K562 (cell line): Measurements from ENCODE around the gene EIF4E1B. TPM values are rescaled to one million over a fixed set of nuclear protein-coding genes. Genes with fewer than 3 reads are reported as not detected.

Experiments
- ATAC-seq: fragments of 200-7000 bp; cut with Tn5 transposase; 3 replicates; pipeline ENCODE4 v1.9.1; 2020; ENCODE audit warnings: moderate library complexity
- BruUV-seq: library from RNA; stranded (reverse); fragments of 400-500 nt; replicated peaks from 2 replicates; lab custom pipeline; 2021; lab: Mats Ljungman, UMichigan
- CTCF ChIA-PET: fragments of 300-600 bp; formaldehyde crosslinking; extraction: SDS; loops from one replicate; lab custom pipeline; 2021; ENCODE audit warnings: low intra/inter-chr PET ratio; lab: Yijun Ruan, JAX
- POLR2A ChIA-PET: fragments of 300-600, 350-650 bp; sonication (Branson Sonifier 250); formaldehyde crosslinking; extraction: SDS; loops from one replicate; lab custom pipeline; 2021; ENCODE audit warnings: antibody characterized with exemption, inconsistent platforms; lab: Yijun Ruan, JAX
- DNase-seq, 4 experiments: peaks; one replicate each; pipeline versions ENCODE4 v3.0.0 to v3.0.0-alpha.2; 2011 to 2018; ENCODE audit warnings: low spot score in 3 of 4, mixed read lengths in 3 of 4; ENCODE audit errors: extremely low read depth in 1 of 4
- FAIRE-seq: peaks from 2 replicates; lab custom pipeline; 2011; peaks lifted over from hg19 to GRCh38; lab: Jason Lieb, UNC
- H2AFZ ChIP-seq: 2 replicates; pipeline ENCODE4 v1.6.0; 2011; ENCODE audit warnings: low read depth, low read length, control low read depth, inconsistent platforms
- H3K27ac ChIP-seq: fragments of 200-600 bp; 3 replicates; pipeline ENCODE4 v1.8.0; 2011; ENCODE audit warnings: low read depth, mild to moderate bottlenecking, control low read depth, inconsistent platforms, low read length, moderate library complexity, mixed read lengths; ENCODE audit errors: extremely low read depth
- H3K27me3 ChIP-seq, 2 experiments: fragments of 300-600 bp in 1 of 2; 2 replicates in 1 of 2; 3 replicates in 1 of 2; pipeline versions ENCODE4 v1.6.0 to v1.8.0; 2011; ENCODE audit warnings: inconsistent platforms in 2 of 2, low read length in 2 of 2, mild to moderate bottlenecking in 1 of 2, mixed read lengths in 1 of 2, moderate library complexity in 1 of 2; ENCODE audit not compliant: control insufficient read depth in 2 of 2, insufficient read depth in 2 of 2
- H3K36me3 ChIP-seq: fragments of 300-600 bp; 3 replicates; pipeline ENCODE4 v1.8.0; 2011; ENCODE audit warnings: mild to moderate bottlenecking, low read length, inconsistent platforms; ENCODE audit not compliant: control insufficient read depth, insufficient read depth
- H3K4me1 ChIP-seq, 2 experiments: fragments of 200-600 bp in 1 of 2; replicated peaks in 1 of 2; 2 replicates in 1 of 2; 3 replicates in 1 of 2; pipeline versions ENCODE4 v1.5.1 to v1.8.0; 2011; ENCODE audit warnings: inconsistent platforms in 2 of 2, low read length in 2 of 2, mild to moderate bottlenecking in 1 of 2, mixed read lengths in 1 of 2, moderate library complexity in 1 of 2; ENCODE audit not compliant: control insufficient read depth in 2 of 2, insufficient read depth in 2 of 2
- H3K4me2 ChIP-seq: 2 replicates; pipeline ENCODE4 v1.6.1; 2011; ENCODE audit warnings: low read length, control low read depth, inconsistent platforms, mixed read lengths; ENCODE audit not compliant: insufficient read depth
- H3K4me3 ChIP-seq: fragments of 200-600 bp; sonication (generic), shearing (Covaris generic); 2 replicates; pipeline ENCODE4 v1.5.1; 2016; ENCODE audit warnings: control low read depth, inconsistent platforms
- H3K79me2 ChIP-seq: fragments of 200-600 bp; 3 replicates; pipeline ENCODE4 v1.8.0; 2011; ENCODE audit warnings: low read length, inconsistent platforms; ENCODE audit not compliant: control insufficient read depth, insufficient read depth
- H3K9ac ChIP-seq, 2 experiments: 2 replicates each; pipeline versions ENCODE4 v1.6.0 to v1.6.1; 2011; ENCODE audit warnings: low read depth in 2 of 2, low read length in 2 of 2, control low read depth in 1 of 2, inconsistent platforms in 1 of 2, mild to moderate bottlenecking in 1 of 2, mixed read lengths in 1 of 2; ENCODE audit not compliant: insufficient read depth in 1 of 2
- H3K9me1 ChIP-seq: one replicate; pipeline ENCODE4 v1.6.0; 2011; ENCODE audit warnings: inconsistent platforms, mild to moderate bottlenecking, low read length, moderate library complexity; ENCODE audit not compliant: control insufficient read depth, insufficient read depth
- H3K9me3 ChIP-seq: replicated peaks from 2 replicates; pipeline ENCODE4 v1.5.1; 2011; ENCODE audit warnings: low read depth, low read length, inconsistent platforms; ENCODE audit not compliant: control insufficient read depth, insufficient read depth
- H4K20me1 ChIP-seq: replicated peaks from 2 replicates; pipeline ENCODE4 v1.6.1; 2011; ENCODE audit warnings: low read length, inconsistent platforms, mixed read lengths; ENCODE audit not compliant: control insufficient read depth, insufficient read depth
- AFF1 ChIP-seq, 2 experiments: fragments of 450-650 bp; IDR thresholded peaks; 2 replicates each; pipeline ENCODE4 v1.6.1; 2018; ENCODE audit warnings: mild to moderate bottlenecking in 2 of 2, low read depth in 1 of 2; ENCODE audit not compliant: partially characterized antibody in 2 of 2
- ARID1B ChIP-seq: fragments of 450-650 bp; IDR thresholded peaks from 2 replicates; pipeline ENCODE4 v1.6.1; 2016; ENCODE audit warnings: antibody characterized with exemption, mild to moderate bottlenecking, inconsistent platforms
- ATF1 ChIP-seq, 2 experiments: fragments of 450-650 bp in 1 of 2; IDR thresholded peaks; 2 replicates each; pipeline ENCODE4 v1.6.1; 2016; ENCODE audit warnings: missing compliant biosample characterization in 1 of 2, missing genetic modification characterization in 1 of 2
- BRD4 ChIP-seq: fragments of 200-600 bp; sonication (generic); IDR thresholded peaks from 2 replicates; pipeline ENCODE4 v1.6.1; 2017; ENCODE audit warnings: inconsistent platforms
- DLX4 ChIP-seq: fragments of 250-450 bp; sonication (Bioruptor Pico); IDR thresholded peaks from 2 replicates; pipeline ENCODE4 v1.6.1; 2021; ENCODE audit warnings: mild to moderate bottlenecking
- ELF1 ChIP-seq: fragments of 200-800 bp; sonication (Bioruptor generic); IDR thresholded peaks from 2 replicates; pipeline ENCODE4 v1.6.1; 2016; ENCODE audit warnings: missing genetic modification characterization, missing compliant biosample characterization
- HEY1 ChIP-seq: fragments of 250-450 bp; sonication (Bioruptor Pico); IDR thresholded peaks from 2 replicates; pipeline ENCODE4 v1.5.0; 2020; ENCODE audit warnings: mild to moderate bottlenecking, moderate library complexity, borderline replicate concordance
- HNRNPL ChIP-seq: fragments of 200-400 bp; formaldehyde crosslinking; IDR thresholded peaks from 2 replicates; pipeline ENCODE4 v1.6.1; 2017; ENCODE audit warnings: low read depth, mild to moderate bottlenecking, low read length
- KDM2B ChIP-seq: fragments of 250-450 bp; sonication (Bioruptor Pico); IDR thresholded peaks from 2 replicates; pipeline ENCODE4 v1.8.0; 2021; ENCODE audit warnings: mild to moderate bottlenecking, moderate library complexity
- MAZ ChIP-seq, 2 experiments: fragments of 450-650 bp in 1 of 2; sonication (generic) in 1 of 2; formaldehyde crosslinking; IDR thresholded peaks in 1 of 2; conservative IDR thresholded peaks in 1 of 2; 2 replicates each; pipeline versions ENCODE4 v1.4.0 to v1.5.0; 2020; ENCODE audit warnings: mild to moderate bottlenecking in 1 of 2, missing genetic modification reagents in 1 of 2
- MNT ChIP-seq, 2 experiments: fragments of 450-650 bp; conservative IDR thresholded peaks; 2 replicates each; pipeline ENCODE4 v1.6.1; 2017; ENCODE audit warnings: mild to moderate bottlenecking in 2 of 2, moderate library complexity in 2 of 2
- RCOR1 ChIP-seq, 2 experiments: IDR thresholded peaks; 2 replicates each; pipeline ENCODE4 v1.6.1; 2012; ENCODE audit warnings: low read depth in 2 of 2, low read length in 2 of 2, borderline replicate concordance in 1 of 2, improper control_type of control experiment in 1 of 2
- SIX5 ChIP-seq, 2 experiments: IDR thresholded peaks; 2 replicates each; pipeline ENCODE4 v1.6.1; 2011; ENCODE audit warnings: low read length in 2 of 2, borderline replicate concordance in 1 of 2, low read depth in 1 of 2, mild to moderate bottlenecking in 1 of 2, moderate library complexity in 1 of 2; ENCODE audit not compliant: insufficient read depth in 1 of 2
- SRF ChIP-seq, 2 experiments: fragments of 250-450, 450-650 bp in 1 of 2; sonication (Bioruptor Pico) in 1 of 2; sonication (generic) in 1 of 2; formaldehyde crosslinking; IDR thresholded peaks; 2 replicates each; pipeline versions ENCODE4 v1.5.0 to v1.5.1; 2020 to 2022; ENCODE audit warnings: mild to moderate bottlenecking in 1 of 2, missing genetic modification reagents in 1 of 2
- STAT5A ChIP-seq: IDR thresholded peaks from 2 replicates; pipeline ENCODE4 v1.6.1; 2012; ENCODE audit warnings: low read length, inconsistent platforms, borderline replicate concordance
- WGBS: fragments of 100-300 bp; shearing (Covaris generic); methylation state at CpG from one replicate; pipeline ENCODE4 v1.1.6; 2016; ENCODE audit warnings: low coverage, mixed read lengths; ENCODE audit not compliant: insufficient coverage; ENCODE audit errors: missing lambda C conversion rate; 5-methylcytosine and 5-hydroxymethylcytosine counted together
- in situ Hi-C: fragments of 300-500 bp; cut with MboI; formaldehyde crosslinking; loops from 4 replicates; pipeline ENCODE4 v1.15.0; 2018; ENCODE audit warnings: inconsistent platforms, mixed read lengths
- intact Hi-C: fragments of 100-400 bp; cut with micrococcal nuclease; formaldehyde crosslinking; loops from 2 replicates; pipeline ENCODE4 v1.14.2; 2022
- polyA plus RNA-seq, 8 experiments: library from polyadenylated mRNA; depleted of rRNA in 4 of 8; stranded (reverse) in 5 of 8; unstranded in 3 of 8; fragments of >200 nt; fragmentation: Nextera tagmentation in 2 of 8; fragmentation: Illumina TruSeq in 1 of 8; extraction: Ambion mirVana in 2 of 8; extraction: Trizol in 1 of 8; gene quantifications; 2 replicates each; pipeline versions ENCODE4 v1.2.1 to v1.2.3, GENCODE V29; 2011 to 2014; ENCODE audit warnings: inconsistent platforms in 1 of 8, missing spikeins in 1 of 8
- total RNA-seq, 7 experiments: library from RNA; depleted of rRNA in 6 of 7; stranded (reverse); fragments of >200 nt in 6 of 7; fragmentation: Illumina TruSeq in 2 of 7; extraction: Trizol in 2 of 7; gene quantifications; 2 replicates each; pipeline versions ENCODE4 v1.2.1 to v1.2.3, GENCODE V29; 2011 to 2021; ENCODE audit warnings: low replicate concordance in 1 of 7

EIF4E1B gene
- total and polyA plus RNA-seq, 9 of the 15 experiments (the other 6 are each of a cell fraction or from before 2014, with no cell fraction given), result not detected

- no peak overlapping the region; a peak in 1 of 4 replicates for H3K9ac ChIP-seq
- peaks cover 9% of the 10 kb centered on the region for H3K9me1 ChIP-seq
- in situ Hi-C loops, result no loop called here
- no peak overlapping the region for H2AFZ ChIP-seq
- H3K27ac ChIP-seq, result no peak overlapping the region
- DNase-seq, result peak; percentile 64 to 89 (median 68)
- H4K20me1 ChIP-seq, result peaks cover 27% of the 10 kb centered on the region
- intact Hi-C loops, result loop anchor here (2.0 kb wide), 1 partner anchor 37 kb away; no protein-coding TSS in a partner anchor
- H3K4me2 ChIP-seq, result no peak overlapping the region
- peak; percentile 34 for ATAC-seq
- peaks cover 14 to 21% of the 10 kb centered on the region in 2 experiments; a peak in 4 of 5 replicates for H3K4me1 ChIP-seq
- peak; percentile 95 for FAIRE-seq
- POLR2A ChIA-PET, result no interaction called here
- peaks cover 7 to 18% of the 10 kb centered on the region in 2 experiments for H3K27me3 ChIP-seq
- no TSS peak for BruUV-seq
- peaks cover 2% of the 10 kb centered on the region; the same call in 1 of the 3 replicates for H3K79me2 ChIP-seq
- no peaks in the 10 kb centered on the region for H3K9me3 ChIP-seq
- WGBS, result 9% methylated on average over 10 of the region's 10 CpGs
- CTCF ChIA-PET, result interaction anchor here (1.0 kb wide), 1 partner anchor 195 kb away, joined by 4 read pairs; the partner anchor contains the start of gene CLTB
- no peak overlapping the region for H3K4me3 ChIP-seq
- H3K36me3 ChIP-seq, result peaks cover 3% of the 10 kb centered on the region; the same call in 2 of the 3 replicates
- peak in 1 of 2 experiments; percentile 90 for TF ChIP-seq AFF1 (IDR thresholded peaks at IDR 0.05; ENCODE audit: low read depth in 1 of 2, partially characterized antibody in 2 of 2)
- peak in 1 of 2 experiments; percentile 86; a peak in 2 of 4 replicates for TF ChIP-seq RCOR1 (IDR thresholded peaks at IDR 0.05; ENCODE audit: borderline replicate concordance in 1 of 2, low read depth in 2 of 2, low read length in 2 of 2)
- peak; percentile 12; the same call in 1 of the 2 replicates for TF ChIP-seq ARID1B
- TF ChIP-seq SRF (CRISPR knock-in tag; IDR thresholded peaks at IDR 0.05), result peak in 1 of 2 experiments; percentile 65; a peak in 1 of 4 replicates
- TF ChIP-seq HNRNPL, result no peak
- no peak for TF ChIP-seq KDM2B (CRISPR knock-in tag)
- no peak for TF ChIP-seq DLX4 (CRISPR knock-in tag)
- no peak for TF ChIP-seq SIX5 (IDR thresholded peaks at IDR 0.05; ENCODE audit: borderline replicate concordance in 1 of 2, insufficient read depth in 1 of 2, low read depth in 1 of 2, low read length in 2 of 2)
- no peak for TF ChIP-seq STAT5A
- TF ChIP-seq MNT (conservative IDR thresholded peaks at IDR 0.05), result peak in 1 of 2 experiments; percentile 79; a peak in 3 of 4 replicates
- TF ChIP-seq MAZ (CRISPR knock-in tag; conservative IDR thresholded peaks at IDR 0.05 in 1 of 2, IDR thresholded peaks at IDR 0.05 in 1 of 2), result peak in 1 of 2 experiments; percentile 86; a peak in 2 of 4 replicates
- TF ChIP-seq BRD4, result no peak
- peak; percentile 72 for TF ChIP-seq ELF1 (tag)
- TF ChIP-seq ATF1 (CRISPR knock-in tag; IDR thresholded peaks at IDR 0.05), result no peak
- TF ChIP-seq ATF1 (tag; IDR thresholded peaks at IDR 0.05), result 0 out of 2 replicates have a peak, but pooled peaks have one; percentile 12
- no peak for TF ChIP-seq HEY1 (CRISPR knock-in tag)
Measured at GRCh38 chr5:176611435-176611834, 19.0 kb upstream of the EIF4E1B start.
